ENCODE results near the gene PPARG. TPM values are rescaled to one million over a fixed set of nuclear protein-coding genes. Genes with fewer than 3 reads are reported as not detected.

PPARG gene
- polyA plus RNA-seq, 2 of the 4 experiments (the other 2 are of a cell fraction): 38.9 to 43.1 TPM

GRCh38 chr3:12294885-12295580, 6.2 kb downstream of the PPARG start (continued):
- peak; percentile 51 for TF ChIP-seq MAX (IDR thresholded peaks at IDR 0.05)

- 83% methylated on average over 4 of the region's 4 CpGs for WGBS (ENCODE audit: missing lambda C conversion rate)
- H3K9me3 ChIP-seq: no peaks in the 10 kb centered on the region
- no peak overlapping the region for H3K4me2 ChIP-seq
- FAIRE-seq (no peak), DNase-seq (ENCODE audit: low read depth in 1 of 2, low spot score in 1 of 2) (no peak), ATAC-seq (no peak)
- peak overlapping the region in 1 of 2 experiments; percentile 70; a peak in 3 of 6 replicates for H3K27ac ChIP-seq
- TF ChIP-seq RNF2 (IDR thresholded peaks at IDR 0.05; ENCODE audit: borderline replicate concordance, low read depth): no peak
- no peak for TF ChIP-seq CEBPB (IDR thresholded peaks at IDR 0.05)
- no peak for TF ChIP-seq RCOR1 (IDR thresholded peaks at IDR 0.05; ENCODE audit: low read depth, low read length)
- no peak for TF ChIP-seq NFE2L2 (conservative IDR thresholded peaks at IDR 0.05; ENCODE audit: low read length)
- no peak for TF ChIP-seq HES2 (IDR thresholded peaks at IDR 0.05)
- no peak for TF ChIP-seq EHF (CRISPR knock-in tag; IDR thresholded peaks at IDR 0.05)
- no peak for TF ChIP-seq BCL3 (IDR thresholded peaks at IDR 0.05)
- TF ChIP-seq HOXB13 (CRISPR knock-in tag; IDR thresholded peaks at IDR 0.05; ENCODE audit: low read depth): no peak
- TF ChIP-seq PHF8 (IDR thresholded peaks at IDR 0.05; ENCODE audit: borderline replicate concordance, low read depth): no peak
- no peak for TF ChIP-seq HOXA7 (CRISPR knock-in tag; IDR thresholded peaks at IDR 0.05)
- no peak for TF ChIP-seq KDM5A (IDR thresholded peaks at IDR 0.05)
- TF ChIP-seq ZNF302 (CRISPR knock-in tag; IDR thresholded peaks at IDR 0.05): no peak
- TF ChIP-seq ZSCAN20 (CRISPR knock-in tag; IDR thresholded peaks at IDR 0.05): no peak
- ChIA-PET POLR2A (interaction anchor here (0.5 to 1.0 kb wide), 2 partner anchors 9 to 26 kb away, joined by 3 read pairs; no protein-coding TSS in a partner anchor), CTCF (interaction anchor here (1.2 to 1.5 kb wide), 2 partner anchors 8 to 102 kb away, joined by 3 to 4 read pairs; partner anchors contain the start of gene PPARG)
- H3K4me3 ChIP-seq: no peak overlapping the region
- H3K4me1 ChIP-seq: peaks cover 73% of the 10 kb centered on the region
Measured at GRCh38 chr3:12296511-12296910, 7.6 kb downstream of the PPARG start.

- ATAC-seq (no peak), DNase-seq (ENCODE audit: low read depth in 1 of 2, low spot score in 1 of 2) (no peak), FAIRE-seq (no peak)
- CTCF ChIA-PET: interaction anchor here (2.2 kb wide), 1 partner anchor 181 kb away, joined by 9 read pairs; no protein-coding TSS in a partner anchor
- Histone ChIP-seq H3K4me2 (peak overlapping the region; percentile 55), H3K4me3 (no peak overlapping the region), H3K4me1 (peaks cover 78% of the 10 kb centered on the region), H3K27ac (peak overlapping the region; percentile 81 to 92), H3K9me3 (no peaks in the 10 kb centered on the region)
- POLR2A ChIA-PET: no interaction called here
- TF ChIP-seq CHD2 (IDR thresholded peaks at IDR 0.05; ENCODE audit: low read length, partially characterized antibody): no peak
- TF ChIP-seq GATA3 (IDR thresholded peaks at IDR 0.05; ENCODE audit: borderline replicate concordance): peak; percentile 18; the same call in 1 of the 2 replicates
- no peak for TF ChIP-seq RCOR1 (IDR thresholded peaks at IDR 0.05; ENCODE audit: low read depth, low read length)
- TF ChIP-seq BHLHE40 (IDR thresholded peaks at IDR 0.05; ENCODE audit: low read depth, low read length): no peak
- TF ChIP-seq POLR2AphosphoS2 (conservative IDR thresholded peaks at IDR 0.05; ENCODE audit: low read length): no peak
- TF ChIP-seq ESRRA (IDR thresholded peaks at IDR 0.05; ENCODE audit: borderline replicate concordance, low read length): no peak
- TF ChIP-seq, protein P1, sequence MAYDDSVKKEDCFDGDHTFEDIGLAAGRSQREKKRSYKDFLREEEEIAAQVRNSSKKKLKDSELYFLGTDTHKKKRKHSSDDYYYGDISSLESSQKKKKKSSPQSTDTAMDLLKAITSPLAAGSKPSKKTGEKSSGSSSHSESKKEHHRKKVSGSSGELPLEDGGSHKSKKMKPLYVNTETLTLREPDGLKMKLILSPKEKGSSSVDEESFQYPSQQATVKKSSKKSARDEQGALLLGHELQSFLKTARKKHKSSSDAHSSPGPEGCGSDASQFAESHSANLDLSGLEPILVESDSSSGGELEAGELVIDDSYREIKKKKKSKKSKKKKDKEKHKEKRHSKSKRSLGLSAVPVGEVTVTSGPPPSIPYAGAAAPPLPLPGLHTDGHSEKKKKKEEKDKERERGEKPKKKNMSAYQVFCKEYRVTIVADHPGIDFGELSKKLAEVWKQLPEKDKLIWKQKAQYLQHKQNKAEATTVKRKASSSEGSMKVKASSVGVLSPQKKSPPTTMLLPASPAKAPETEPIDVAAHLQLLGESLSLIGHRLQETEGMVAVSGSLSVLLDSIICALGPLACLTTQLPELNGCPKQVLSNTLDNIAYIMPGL (CRISPR knock-in tag; IDR thresholded peaks at IDR 0.05; ENCODE audit: borderline replicate concordance): no peak
- WGBS (ENCODE audit: missing lambda C conversion rate): 82% methylated on average over 8 of the region's 8 CpGs
Measured at GRCh38 chr3:12299026-12299425, 10.2 kb downstream of the PPARG start.
